Cardiac muscle cell (in vitro differentiated cells and primary cell): ENCODE results near the gene PGPEP1. TPM values are rescaled to one million over a fixed set of nuclear protein-coding genes. Genes with fewer than 3 reads are reported as not detected.

ENCODE experiments used
- DNase-seq, 2 donors: peaks; one replicate each; pipeline versions ENCODE4 v3.0.0 to v3.0.0-alpha.2; 2010 to 2017; ENCODE audit warnings: low read depth in 1 of 2, low spot score in 1 of 2
- H3K27ac ChIP-seq: fragments of 200-600 bp; sonication (generic); 2 replicates; pipeline ENCODE4 v1.5.1; 2016
- H3K27me3 ChIP-seq: fragments of 200-600 bp; sonication (generic); 2 replicates; pipeline ENCODE4 v1.6.0; 2016; ENCODE audit warnings: control low read depth
- H3K36me3 ChIP-seq: fragments of 200-600 bp; sonication (generic); 2 replicates; pipeline ENCODE4 v1.5.1; 2016; ENCODE audit warnings: control low read depth
- H3K4me1 ChIP-seq: fragments of 200-600 bp; sonication (generic); 2 replicates; pipeline ENCODE4 v1.8.1; 2017; ENCODE audit warnings: low read depth, mild to moderate bottlenecking, mixed run types
- H3K4me3 ChIP-seq: fragments of 200-600 bp; sonication (generic); 2 replicates; pipeline ENCODE4 v1.5.1; 2016; ENCODE audit warnings: mild to moderate bottlenecking
- H3K9me3 ChIP-seq: fragments of 200-600 bp; sonication (generic); 2 replicates; pipeline ENCODE4 v1.5.1; 2017; ENCODE audit warnings: low read depth, mild to moderate bottlenecking, control low read depth
- polyA plus RNA-seq: library from polyadenylated mRNA; unstranded; fragments of >200 nt; fragmentation: Nextera tagmentation; extraction: Ambion mirVana; gene quantifications from 2 replicates; pipeline ENCODE4 v1.2.1, GENCODE V29; 2016
- total RNA-seq: library from RNA; depleted of rRNA; stranded (reverse); fragments of >200 nt; gene quantifications from 2 replicates; pipeline ENCODE4 v1.2.3, GENCODE V29; 2016
- TF ChIP-seq, protein P1 (sequence below): IDR thresholded peaks from 2 replicates; pipeline ENCODE4 v1.5.1; 2012; ENCODE audit warnings: low read depth, mild to moderate bottlenecking, low read length

The PGPEP1 gene
- total and polyA plus RNA-seq, 2 experiments from 2014 or later: 12.9 to 19.6 TPM

DNA sequence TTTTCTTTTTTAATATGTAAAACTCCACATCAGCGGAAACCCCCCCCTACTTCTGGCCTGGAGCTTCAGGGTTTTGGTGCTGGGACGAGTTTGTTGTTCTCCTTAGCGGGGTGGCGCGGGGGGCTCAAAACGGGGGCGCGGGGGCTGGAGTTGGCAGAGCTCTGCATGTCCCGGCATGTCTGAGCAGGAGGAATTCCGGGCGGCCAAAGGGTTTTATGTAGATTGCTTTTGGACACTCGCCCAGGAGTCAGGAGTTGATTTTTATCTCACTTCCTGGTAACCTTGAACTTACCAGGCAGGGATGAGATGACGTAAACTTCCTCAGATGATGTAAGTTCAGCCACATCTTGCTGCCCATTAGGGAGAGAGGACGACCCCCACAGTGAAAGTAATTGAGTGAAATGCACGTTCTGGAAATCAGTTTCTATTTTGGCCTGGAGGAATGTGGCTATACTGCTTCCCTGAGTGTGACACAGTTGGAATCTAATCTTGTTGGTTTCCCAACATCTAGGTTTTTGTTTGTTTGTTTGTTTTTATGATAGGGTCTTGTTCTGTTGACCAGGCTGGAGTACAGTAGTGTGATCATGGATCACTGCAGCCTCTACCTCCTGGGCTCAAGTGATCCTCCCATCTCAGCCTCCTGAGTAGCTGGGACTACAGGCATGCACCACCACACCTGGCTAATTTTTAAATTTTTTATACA lies 24.6 kb downstream of the PGPEP1 start:
- Histone ChIP-seq H3K4me1 (peaks cover 9% of the 10 kb centered on the region), H3K4me3 (no peak overlapping the region), H3K36me3 (no peaks in the 10 kb centered on the region), H3K27me3 (no peaks in the 10 kb centered on the region), H3K9me3 (no peaks in the 10 kb centered on the region), H3K27ac (peak overlapping the region; percentile 77)
- peak; percentile 45 to 100 for DNase-seq
- TF ChIP-seq, protein P1, sequence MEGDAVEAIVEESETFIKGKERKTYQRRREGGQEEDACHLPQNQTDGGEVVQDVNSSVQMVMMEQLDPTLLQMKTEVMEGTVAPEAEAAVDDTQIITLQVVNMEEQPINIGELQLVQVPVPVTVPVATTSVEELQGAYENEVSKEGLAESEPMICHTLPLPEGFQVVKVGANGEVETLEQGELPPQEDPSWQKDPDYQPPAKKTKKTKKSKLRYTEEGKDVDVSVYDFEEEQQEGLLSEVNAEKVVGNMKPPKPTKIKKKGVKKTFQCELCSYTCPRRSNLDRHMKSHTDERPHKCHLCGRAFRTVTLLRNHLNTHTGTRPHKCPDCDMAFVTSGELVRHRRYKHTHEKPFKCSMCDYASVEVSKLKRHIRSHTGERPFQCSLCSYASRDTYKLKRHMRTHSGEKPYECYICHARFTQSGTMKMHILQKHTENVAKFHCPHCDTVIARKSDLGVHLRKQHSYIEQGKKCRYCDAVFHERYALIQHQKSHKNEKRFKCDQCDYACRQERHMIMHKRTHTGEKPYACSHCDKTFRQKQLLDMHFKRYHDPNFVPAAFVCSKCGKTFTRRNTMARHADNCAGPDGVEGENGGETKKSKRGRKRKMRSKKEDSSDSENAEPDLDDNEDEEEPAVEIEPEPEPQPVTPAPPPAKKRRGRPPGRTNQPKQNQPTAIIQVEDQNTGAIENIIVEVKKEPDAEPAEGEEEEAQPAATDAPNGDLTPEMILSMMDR: no peak

DNA sequence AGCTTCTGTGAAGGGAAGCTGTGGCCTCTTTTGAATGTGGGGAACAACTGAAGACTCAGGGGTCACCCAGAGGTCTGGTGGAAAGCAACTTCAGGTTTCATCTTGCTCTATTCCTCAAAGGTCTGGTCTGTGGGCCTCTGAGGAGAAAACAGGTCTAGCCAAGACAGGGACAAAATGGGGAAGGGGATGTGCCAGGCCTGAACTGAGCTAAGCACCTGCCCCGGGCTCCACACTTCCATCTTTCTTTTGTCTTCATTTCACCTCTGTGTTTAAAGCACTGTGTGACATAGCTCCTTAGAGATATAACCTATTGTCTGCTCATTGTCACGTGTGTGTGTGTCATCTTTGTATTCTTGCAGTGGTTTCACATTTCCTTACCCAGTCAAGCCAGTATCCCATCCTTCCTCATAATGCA lies 25.6 kb downstream of the PGPEP1 start:
- Histone ChIP-seq H3K27ac (no peak overlapping the region), H3K36me3 (no peaks in the 10 kb centered on the region), H3K9me3 (no peaks in the 10 kb centered on the region), H3K27me3 (no peaks in the 10 kb centered on the region), H3K4me3 (no peak overlapping the region), H3K4me1 (peaks cover 9% of the 10 kb centered on the region)
- no peak for DNase-seq
- TF ChIP-seq, protein P1: no peak

DNA sequence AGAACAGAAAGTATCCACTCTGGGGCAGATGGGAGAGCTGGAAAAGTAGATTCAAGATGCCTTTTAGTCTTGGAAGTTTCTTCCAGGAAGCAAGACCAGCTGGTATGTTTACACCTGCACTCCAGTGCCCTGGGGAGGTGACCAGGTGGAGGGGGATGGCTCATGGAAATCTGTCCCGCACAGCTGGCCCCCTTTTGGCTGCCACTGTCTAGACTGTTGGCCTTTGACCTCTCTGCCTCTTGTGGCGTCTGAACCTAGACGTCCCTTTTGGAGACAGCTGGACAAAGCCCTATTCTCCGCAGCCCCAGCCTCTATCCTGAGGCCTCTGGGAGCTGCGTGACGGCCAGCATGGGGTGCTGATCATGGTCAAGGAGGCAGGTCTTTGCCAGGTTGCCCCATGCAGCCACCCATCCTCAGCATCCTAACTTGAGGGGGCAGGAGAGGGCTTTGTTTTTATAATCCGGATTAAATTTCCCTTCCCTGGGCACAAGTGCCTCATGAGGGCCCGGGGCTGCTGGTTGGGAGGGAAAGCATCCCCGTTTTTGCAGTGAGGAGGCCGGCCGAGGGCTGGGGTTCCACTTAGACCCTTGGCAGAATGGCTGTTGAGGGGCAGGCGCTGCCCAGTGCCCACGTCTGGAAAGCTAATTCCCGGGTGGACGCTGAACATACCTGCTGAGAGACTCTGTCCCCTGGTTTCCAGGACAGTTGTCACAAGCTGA lies 28.3 kb downstream of the PGPEP1 start:
- H3K27me3 ChIP-seq: no peaks in the 10 kb centered on the region
- peak overlapping the region; percentile 71 for H3K27ac ChIP-seq
- H3K4me3 ChIP-seq: no peak overlapping the region
- no peaks in the 10 kb centered on the region for H3K9me3 ChIP-seq
- H3K36me3 ChIP-seq: no peaks in the 10 kb centered on the region
- TF ChIP-seq, protein P1: no peak
- peaks cover 9% of the 10 kb centered on the region for H3K4me1 ChIP-seq
- no peak for DNase-seq

DNA sequence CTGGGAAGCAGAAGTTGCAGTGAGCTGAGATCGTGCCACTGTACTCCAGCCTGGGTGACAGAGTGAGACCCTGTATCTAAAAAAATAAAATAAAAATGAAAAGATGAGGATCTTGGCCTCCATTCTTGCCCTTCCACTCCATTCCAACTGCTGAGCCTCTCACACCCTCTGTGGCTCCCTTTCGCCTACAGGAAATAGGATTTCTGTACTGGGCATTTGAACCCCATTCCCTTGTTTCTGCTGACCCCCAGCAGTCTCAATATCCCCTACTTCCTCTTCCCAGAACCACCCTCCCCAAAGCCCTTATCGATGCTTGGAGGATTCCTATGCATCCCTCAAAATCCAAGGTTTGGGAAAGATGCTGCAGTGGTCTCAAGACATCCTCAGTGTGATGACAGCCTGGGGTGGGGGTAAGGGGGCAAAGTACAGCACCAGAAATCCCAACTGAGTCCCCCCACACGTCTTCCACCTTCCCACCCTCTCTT lies 33.1 kb downstream of the PGPEP1 start:
- H3K27ac ChIP-seq: peak overlapping the region; percentile 83
- no peak for DNase-seq

DNA sequence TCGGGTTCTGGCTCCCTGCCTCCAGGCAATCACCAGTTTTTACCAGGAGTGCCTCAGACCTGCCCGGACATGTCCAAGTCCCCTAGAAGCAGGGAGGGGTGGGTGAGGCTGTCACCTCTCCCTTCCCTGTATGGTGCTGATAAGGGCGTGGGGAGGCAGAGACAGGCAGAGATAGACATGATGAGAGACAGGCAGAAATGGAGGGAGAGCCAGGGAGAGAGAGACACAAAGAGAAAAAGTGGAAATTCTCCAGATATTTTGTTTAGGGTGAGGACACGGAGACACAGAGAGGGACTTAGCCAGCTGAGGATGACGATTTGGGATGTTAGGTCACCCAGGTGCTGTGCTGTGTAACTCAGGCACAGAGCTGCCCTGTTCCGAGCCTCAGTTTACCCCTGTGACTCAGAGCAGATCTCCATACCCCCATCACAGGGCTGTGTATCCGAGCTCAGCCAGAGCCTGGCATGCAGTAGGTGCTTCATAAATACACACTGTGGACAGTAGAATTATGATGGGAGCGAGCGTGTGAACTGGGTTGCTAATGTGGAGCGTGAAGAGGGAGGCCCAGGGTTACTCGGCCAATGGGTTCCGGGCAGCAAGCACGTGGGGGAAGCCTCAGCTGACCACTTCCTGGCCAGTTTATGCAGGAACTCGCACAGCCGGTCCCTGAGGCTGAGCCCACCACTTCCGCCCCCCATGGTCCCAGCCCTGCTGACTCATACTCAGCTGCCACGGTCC lies 33.7 kb downstream of the PGPEP1 start:
- Histone ChIP-seq H3K9me3 (no peaks in the 10 kb centered on the region), H3K4me1 (peaks cover 12% of the 10 kb centered on the region), H3K4me3 (no peak overlapping the region), H3K27me3 (no peaks in the 10 kb centered on the region), H3K27ac (peak overlapping the region; percentile 83), H3K36me3 (no peaks in the 10 kb centered on the region)
- DNase-seq: peak; percentile 85 to 99
- TF ChIP-seq, protein P1: no peak

More for the DNA sequence above, 33.1 kb downstream of the PGPEP1 start:
- Histone ChIP-seq H3K27me3 (no peaks in the 10 kb centered on the region), H3K36me3 (no peaks in the 10 kb centered on the region), H3K9me3 (no peaks in the 10 kb centered on the region), H3K4me3 (no peak overlapping the region), H3K4me1 (peaks cover 12% of the 10 kb centered on the region)
- TF ChIP-seq, protein P1: no peak
